Fibroblast of lung (primary cell): ENCODE results near the gene CLTC. TPM values are rescaled to one million over a fixed set of nuclear protein-coding genes. Genes with fewer than 3 reads are reported as not detected.
"Not testable (repeated sequence)": the region's sequence is repeated elsewhere in the genome, so short reads cannot be mapped to it uniquely, and the experiment has no call there.

Source experiments
- DNase-seq, 2 donors: peaks; one replicate each; pipeline versions ENCODE4 v3.0.0 to v3.0.0-alpha.2; 2010; ENCODE audit warnings: low read depth in 2 of 2
- H2AFZ ChIP-seq: 2 replicates; pipeline ENCODE4 v1.5.1; 2012; ENCODE audit warnings: low read length, control low read depth, inconsistent platforms
- H3K27ac ChIP-seq: 2 replicates; pipeline ENCODE4 v1.5.1; 2011; ENCODE audit warnings: low read length, control low read depth; ENCODE audit not compliant: insufficient read depth
- H3K27me3 ChIP-seq: 2 replicates; pipeline ENCODE4 v1.5.1; 2011; ENCODE audit warnings: mild to moderate bottlenecking, low read length; ENCODE audit not compliant: control insufficient read depth, insufficient read depth
- H3K36me3 ChIP-seq: 2 replicates; pipeline ENCODE4 v1.5.1; 2011; ENCODE audit warnings: low read length; ENCODE audit not compliant: control insufficient read depth, insufficient read depth
- H3K4me1 ChIP-seq: 2 replicates; pipeline ENCODE4 v1.5.1; 2011; ENCODE audit warnings: low read length; ENCODE audit not compliant: control insufficient read depth, insufficient read depth; ENCODE audit errors: extremely low read depth
- H3K4me2 ChIP-seq: 2 replicates; pipeline ENCODE4 v1.5.1; 2011; ENCODE audit warnings: low read length, control low read depth; ENCODE audit not compliant: insufficient read depth; ENCODE audit errors: extremely low read depth
- H3K4me3 ChIP-seq, 4 experiments: fragments of 200-600 bp in 1 of 4; sonication (generic) in 1 of 4; replicated peaks in 1 of 4; 2 replicates each; pipeline ENCODE4 v1.5.1; 2011 to 2016; ENCODE audit warnings: low read length in 4 of 4, low read depth in 3 of 4, mild to moderate bottlenecking in 3 of 4, control low read depth in 2 of 4, inconsistent platforms in 1 of 4, mixed read lengths in 1 of 4; ENCODE audit not compliant: insufficient read depth in 1 of 4; ENCODE audit errors: control extremely low read depth in 1 of 4
- H3K79me2 ChIP-seq: 2 replicates; pipeline ENCODE4 v1.5.1; 2012; ENCODE audit warnings: mild to moderate bottlenecking, low read length, inconsistent platforms; ENCODE audit not compliant: control insufficient read depth, insufficient read depth
- H3K9ac ChIP-seq: 2 replicates; pipeline ENCODE4 v1.5.1; 2011; ENCODE audit warnings: mild to moderate bottlenecking, low read length, control low read depth; ENCODE audit not compliant: insufficient read depth
- H3K9me3 ChIP-seq: 2 replicates; pipeline ENCODE4 v1.5.1; 2012; ENCODE audit warnings: low read depth, low read length; ENCODE audit not compliant: control insufficient read depth, insufficient read depth
- H4K20me1 ChIP-seq: 2 replicates; pipeline ENCODE4 v1.5.1; 2011; ENCODE audit warnings: low read length; ENCODE audit not compliant: control insufficient read depth, insufficient read depth; ENCODE audit errors: extremely low read depth
- CTCF ChIP-seq, 2 donors: IDR thresholded peaks in 1 of 2; conservative IDR thresholded peaks in 1 of 2; 1 replicate in 1 of 2; 2 replicates in 1 of 2; pipeline ENCODE4 v1.5.1; 2011 to 2012; ENCODE audit warnings: low read length in 2 of 2, control low read depth in 1 of 2, inconsistent platforms in 1 of 2, low read depth in 1 of 2, mild to moderate bottlenecking in 1 of 2
- EZH2 ChIP-seq: IDR thresholded peaks from 2 replicates; pipeline ENCODE4 v1.5.1; 2012; ENCODE audit warnings: low read length, control low read depth, mild to moderate bottlenecking; ENCODE audit errors: missing control alignments
- polyA plus RNA-seq, 2 donors: library from polyadenylated mRNA; depleted of rRNA in 1 of 2; stranded (reverse) in 1 of 2; unstranded in 1 of 2; fragments of >200 nt; gene quantifications; 2 replicates each; pipeline ENCODE4 v1.2.1, GENCODE V29; 2011 to 2012; ENCODE audit warnings: missing spikeins in 1 of 2
- total RNA-seq: library from RNA; depleted of rRNA; stranded (reverse); fragments of >200 nt; gene quantifications from 2 replicates; pipeline ENCODE4 v1.2.1, GENCODE V29; 2014

Gene CLTC
- total and polyA plus RNA-seq, 2 donors (not counting 1 experiment from before 2014, with no cell fraction given): 468 to 621 TPM

- TF ChIP-seq CTCF (conservative IDR thresholded peaks at IDR 0.05 in 1 of 2, IDR thresholded peaks at IDR 0.05 in 1 of 2; ENCODE audit: low read depth in 1 of 2, low read length in 2 of 2) (no peak), EZH2 (no peak)
- peaks cover 74% of the 10 kb centered on the region for H3K79me2 ChIP-seq
- H2AFZ ChIP-seq: no peak overlapping the region
- DNase-seq: no peak
- H3K36me3 ChIP-seq: peaks cover 19% of the 10 kb centered on the region
- H3K27me3 ChIP-seq: no peaks in the 10 kb centered on the region
- H3K9me3 ChIP-seq: no peaks in the 10 kb centered on the region
- H3K9ac ChIP-seq: no peak overlapping the region
- H3K4me1 ChIP-seq: peaks cover 3% of the 10 kb centered on the region
- no peak overlapping the region for H3K4me3 ChIP-seq
- H3K4me2 ChIP-seq: no peak overlapping the region
- H4K20me1 ChIP-seq: no peaks in the 10 kb centered on the region
- no peak overlapping the region for H3K27ac ChIP-seq
These were observed 30.9 kb downstream of the CLTC start for GRCh38 chr17:59650642-59651041.

- H4K20me1 ChIP-seq: no peaks in the 10 kb centered on the region
These were observed 31.7 kb downstream of the CLTC start for GRCh38 chr17:59651346-59651745.

GRCh38 chr17:59652119-59652518 lies 32.4 kb downstream of the CLTC start:
- Histone ChIP-seq H3K4me2 (no peak overlapping the region), H3K4me1 (peaks cover 4% of the 10 kb centered on the region), H3K27ac (no peak overlapping the region), H3K27me3 (no peaks in the 10 kb centered on the region), H3K36me3 (peaks cover 20% of the 10 kb centered on the region), H4K20me1 (no peaks in the 10 kb centered on the region), H3K9me3 (no peaks in the 10 kb centered on the region), H3K4me3 (no peak overlapping the region), H2AFZ (no peak overlapping the region), H3K79me2 (peaks cover 62% of the 10 kb centered on the region), H3K9ac (no peak overlapping the region)
- peak; percentile 79 to 83 for DNase-seq
- no peak for TF ChIP-seq CTCF (conservative IDR thresholded peaks at IDR 0.05 in 1 of 2, IDR thresholded peaks at IDR 0.05 in 1 of 2; ENCODE audit: low read depth in 1 of 2, low read length in 2 of 2)
- no peak for TF ChIP-seq EZH2

More at GRCh38 chr17:59651346-59651745, 31.7 kb downstream of the CLTC start:
- DNase-seq: peak in 1 of 2 donors; percentile 70
- Histone ChIP-seq H3K36me3 (peaks cover 19% of the 10 kb centered on the region), H3K27me3 (no peaks in the 10 kb centered on the region), H2AFZ (no peak overlapping the region), H3K79me2 (peaks cover 68% of the 10 kb centered on the region), H3K9me3 (no peaks in the 10 kb centered on the region), H3K9ac (no peak overlapping the region), H3K4me3 (no peak overlapping the region), H3K4me1 (peaks cover 3% of the 10 kb centered on the region), H3K27ac (no peak overlapping the region), H3K4me2 (no peak overlapping the region)
- TF ChIP-seq EZH2 (no peak), CTCF (conservative IDR thresholded peaks at IDR 0.05 in 1 of 2, IDR thresholded peaks at IDR 0.05 in 1 of 2; ENCODE audit: low read depth in 1 of 2, low read length in 2 of 2) (no peak)

- H3K9ac ChIP-seq: not testable (repeated sequence)
These were observed 36.9 kb downstream of the CLTC start for GRCh38 chr17:59656624-59657023.

More at GRCh38 chr17:59656624-59657023, 36.9 kb downstream of the CLTC start:
- not testable (repeated sequence) for H4K20me1 ChIP-seq, H3K27ac ChIP-seq, H3K4me2 ChIP-seq, H3K4me1 ChIP-seq, H3K27me3 ChIP-seq, H2AFZ ChIP-seq, H3K9me3 ChIP-seq, H3K4me3 ChIP-seq
- Histone ChIP-seq H3K36me3 (peaks cover 22% of the 10 kb centered on the region), H3K79me2 (peaks cover 56% of the 10 kb centered on the region)
- peak; percentile 62 to 93 for DNase-seq
